Measurements from ENCODE around the gene NR1H3. TPM values are rescaled to one million over a fixed set of nuclear protein-coding genes. Genes with fewer than 3 reads are reported as not detected.

The NR1H3 gene
- total RNA-seq, 6 experiments from 2014 or later = 61.5 to 82.9 (median 67.3) TPM

DNA sequence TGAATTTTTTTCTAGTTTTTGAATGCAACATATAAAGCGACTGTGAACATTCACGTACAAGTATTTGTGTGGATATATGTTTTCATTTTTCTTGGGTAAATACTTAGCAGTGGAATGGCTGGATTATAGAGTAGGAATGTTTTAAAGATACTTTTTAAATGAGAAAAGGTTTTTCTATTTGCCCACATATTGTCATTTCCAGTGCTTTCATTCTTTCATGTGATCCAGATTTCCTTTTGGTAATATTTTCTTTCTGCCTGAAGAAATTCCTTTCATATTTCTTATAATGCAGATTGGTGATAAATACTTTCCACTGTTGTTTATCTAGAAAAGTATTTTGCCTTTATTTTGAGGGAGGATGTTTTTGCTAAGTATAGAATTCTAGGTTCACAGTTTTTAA, 35.1 kb upstream of the NR1H3 start:
- TF ChIP-seq POLR2A (IDR thresholded peaks at IDR 0.05) = no peak
- TF ChIP-seq, protein P1, sequence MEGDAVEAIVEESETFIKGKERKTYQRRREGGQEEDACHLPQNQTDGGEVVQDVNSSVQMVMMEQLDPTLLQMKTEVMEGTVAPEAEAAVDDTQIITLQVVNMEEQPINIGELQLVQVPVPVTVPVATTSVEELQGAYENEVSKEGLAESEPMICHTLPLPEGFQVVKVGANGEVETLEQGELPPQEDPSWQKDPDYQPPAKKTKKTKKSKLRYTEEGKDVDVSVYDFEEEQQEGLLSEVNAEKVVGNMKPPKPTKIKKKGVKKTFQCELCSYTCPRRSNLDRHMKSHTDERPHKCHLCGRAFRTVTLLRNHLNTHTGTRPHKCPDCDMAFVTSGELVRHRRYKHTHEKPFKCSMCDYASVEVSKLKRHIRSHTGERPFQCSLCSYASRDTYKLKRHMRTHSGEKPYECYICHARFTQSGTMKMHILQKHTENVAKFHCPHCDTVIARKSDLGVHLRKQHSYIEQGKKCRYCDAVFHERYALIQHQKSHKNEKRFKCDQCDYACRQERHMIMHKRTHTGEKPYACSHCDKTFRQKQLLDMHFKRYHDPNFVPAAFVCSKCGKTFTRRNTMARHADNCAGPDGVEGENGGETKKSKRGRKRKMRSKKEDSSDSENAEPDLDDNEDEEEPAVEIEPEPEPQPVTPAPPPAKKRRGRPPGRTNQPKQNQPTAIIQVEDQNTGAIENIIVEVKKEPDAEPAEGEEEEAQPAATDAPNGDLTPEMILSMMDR (IDR thresholded peaks at IDR 0.05) = no peak
- H3K4me3 ChIP-seq = no peak overlapping the region
- no peak overlapping the region for H3K27ac ChIP-seq
- DNase-seq = no peak
- H3K27me3 ChIP-seq = no peaks in the 10 kb centered on the region
- no peaks in the 10 kb centered on the region for H3K9me3 ChIP-seq
- H3K4me1 ChIP-seq = no peaks in the 10 kb centered on the region
- peaks cover 0 to 11% (median 0%) of the 10 kb centered on the region in 4 donors for H3K36me3 ChIP-seq
- ATAC-seq = no peak
- 85% methylated on average over 2 of the region's 2 CpGs for WGBS (ENCODE audit: insufficient coverage, low coverage, low lambda C conversion rate, missing lambda C conversion rate)
- intact Hi-C loops (cut with DNase I) = no loop called here

DNA sequence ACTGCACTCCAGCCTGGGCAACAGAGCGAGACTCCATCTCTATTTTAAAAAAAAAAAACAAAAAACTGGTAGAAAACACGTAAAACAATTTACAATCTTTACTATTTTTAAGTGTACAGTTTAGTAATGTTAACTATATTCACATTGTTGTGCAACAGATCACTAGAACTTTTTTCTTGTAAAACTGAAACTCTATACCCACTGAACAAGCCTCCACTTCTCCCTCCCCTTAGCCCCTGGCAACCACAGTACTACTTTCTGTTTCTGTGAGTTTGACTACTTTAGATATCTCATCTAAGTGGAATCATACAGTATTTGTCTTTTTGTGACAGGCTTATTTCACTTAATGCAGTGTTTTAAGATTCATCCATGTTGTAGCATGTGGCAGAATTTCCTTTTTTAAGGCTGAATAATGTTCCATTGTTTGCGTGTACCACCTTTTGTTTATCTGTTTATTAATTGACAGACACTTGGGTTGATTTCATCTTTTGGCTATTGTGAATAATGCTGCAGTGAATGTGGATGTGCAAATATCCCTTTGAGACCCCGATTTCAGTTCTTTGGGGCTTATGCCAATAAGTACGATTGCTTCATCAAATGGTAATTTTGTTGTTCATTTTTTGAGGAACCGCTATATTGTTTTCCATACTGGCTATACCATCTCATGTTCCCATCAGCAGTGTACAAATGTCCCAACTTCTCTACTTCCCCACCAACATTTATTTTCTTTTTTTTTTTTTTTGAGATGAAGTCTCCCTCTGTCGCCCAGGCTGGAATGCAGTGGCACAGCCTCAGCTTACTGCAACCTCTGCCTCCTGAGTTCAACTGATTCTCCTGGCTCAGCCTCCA, 32.0 kb upstream of the NR1H3 start:
- Histone ChIP-seq H3K27ac (no peak overlapping the region), H3K36me3 (peaks cover 0 to 11% (median 0%) of the 10 kb centered on the region in 4 donors), H3K4me3 (no peak overlapping the region), H3K4me1 (no peaks in the 10 kb centered on the region), H3K9me3 (no peaks in the 10 kb centered on the region), H3K27me3 (no peaks in the 10 kb centered on the region)
- ATAC-seq = peak in 2 of 4 donors; percentile 55 to 67
- 75% methylated on average over 6 of the region's 7 CpGs for WGBS (ENCODE audit: insufficient coverage, low coverage, low lambda C conversion rate, missing lambda C conversion rate)
- no peak for DNase-seq
- TF ChIP-seq, protein P1 (IDR thresholded peaks at IDR 0.05) = no peak
- no peak for TF ChIP-seq POLR2A (IDR thresholded peaks at IDR 0.05)
- intact Hi-C loops (cut with DNase I) = no loop called here

DNA sequence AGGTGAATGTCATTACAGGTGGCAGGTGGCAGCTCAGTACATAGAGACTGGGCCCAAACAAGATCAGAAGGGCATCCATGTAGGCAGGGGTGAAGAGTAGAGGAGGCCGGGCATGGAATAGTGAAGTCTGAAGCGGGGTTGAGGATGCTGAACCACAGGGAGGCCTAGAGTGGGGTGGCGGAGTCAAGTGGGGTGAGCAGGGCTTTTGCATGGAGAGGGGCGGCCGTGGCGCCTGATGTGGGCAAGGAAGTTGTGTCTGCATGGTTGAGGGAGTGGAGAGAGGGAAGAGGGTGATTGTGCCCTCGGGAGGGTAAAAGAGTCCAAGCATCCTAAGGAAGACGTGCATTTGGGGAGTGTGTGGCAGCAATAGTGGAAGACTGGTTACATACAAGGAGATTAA, 28.6 kb upstream of the NR1H3 start:
- Histone ChIP-seq H3K36me3 (no peaks in the 10 kb centered on the region), H3K4me1 (peaks cover 0 to 15% (median 5%) of the 10 kb centered on the region in 4 donors), H3K27me3 (no peaks in the 10 kb centered on the region), H3K9me3 (no peaks in the 10 kb centered on the region), H3K27ac (no peak overlapping the region), H3K4me3 (no peak overlapping the region)
- intact Hi-C loops (cut with DNase I) = no loop called here
- TF ChIP-seq, protein P1 (IDR thresholded peaks at IDR 0.05) = no peak
- no peak for TF ChIP-seq POLR2A (IDR thresholded peaks at IDR 0.05)
- DNase-seq (no peak), ATAC-seq (no peak)
- WGBS (ENCODE audit: insufficient coverage, low coverage, low lambda C conversion rate, missing lambda C conversion rate) = 89% methylated on average over 8 of the region's 8 CpGs

DNA sequence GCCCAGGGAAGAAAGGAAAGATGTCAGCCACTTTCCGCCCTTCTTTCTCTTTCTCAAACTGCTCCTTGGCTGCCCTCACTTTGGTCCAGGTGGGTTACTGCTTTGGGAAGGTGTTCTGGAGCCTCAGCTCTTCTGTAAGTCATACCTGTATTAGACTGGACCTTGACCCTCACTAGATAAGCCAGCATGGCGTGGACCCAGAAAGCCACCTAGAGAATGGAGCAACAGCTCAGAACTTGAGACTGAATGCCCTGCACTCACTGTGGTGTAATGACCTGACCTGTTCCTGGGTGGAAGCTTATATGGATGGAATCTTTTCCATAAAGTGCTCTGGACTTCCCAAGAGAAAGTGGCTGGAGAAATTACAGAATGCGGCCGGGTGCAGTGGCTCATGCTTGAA, 24.7 kb upstream of the NR1H3 start:
- 80% methylated on average over 2 of the region's 4 CpGs for WGBS (ENCODE audit: insufficient coverage, low coverage, low lambda C conversion rate, missing lambda C conversion rate)
- no peak overlapping the region for H3K4me3 ChIP-seq
- no peak for TF ChIP-seq POLR2A (IDR thresholded peaks at IDR 0.05)
- TF ChIP-seq, protein P1 (IDR thresholded peaks at IDR 0.05) = no peak
- ATAC-seq (peak; percentile 60 to 74 (median 70)), DNase-seq (peak; percentile 64 to 82 (median 73))
- H3K9me3 ChIP-seq = no peaks in the 10 kb centered on the region
- no peak overlapping the region for H3K27ac ChIP-seq
- H3K27me3 ChIP-seq = no peaks in the 10 kb centered on the region
- no peaks in the 10 kb centered on the region for H3K36me3 ChIP-seq
- peaks cover 0 to 23% (median 6%) of the 10 kb centered on the region in 4 donors for H3K4me1 ChIP-seq
- intact Hi-C loops (cut with DNase I) = no loop called here

All from right lobe of liver (tissue), 6 donors.